HFF-Myc (cell line): Measurements from ENCODE around the gene COG4.
A peak's percentile ranks its signal among the peaks of the same experiment; 100 is the strongest.

Experiments used
- DNase-seq: peaks from one replicate; pipeline ENCODE4 v3.0.0-alpha.2; 2011; ENCODE audit warnings: low read depth; ENCODE audit errors: extremely low read depth
- H3K4me3 ChIP-seq: replicated peaks from 2 replicates; pipeline ENCODE4 v1.5.1; 2011; ENCODE audit warnings: low read depth, mild to moderate bottlenecking, control low read depth, low read length
- CTCF ChIP-seq: IDR thresholded peaks from 2 replicates; pipeline ENCODE4 v1.5.1; 2012; ENCODE audit warnings: mild to moderate bottlenecking, low read depth, low read length, control low read depth; ENCODE audit errors: missing control alignments

COG4 gene

GRCh38 chr16:70523076-70523742 is at the start of gene COG4:
Gene COG4, minus strand, starts transcription at chr16:70523554. Its CDS starts 11 bp downstream, at chr16:70523543.
- TF ChIP-seq CTCF: no peak
- DNase-seq: peak; percentile 61
- peak within 1 kb of the TSS; percentile 84 for H3K4me3 ChIP-seq

GRCh38 chr16:70572926-70573270 is 49.5 kb upstream of the COG4 start:
- no peak for TF ChIP-seq CTCF
- H3K4me3 ChIP-seq: no peak overlapping the region
- DNase-seq: no peak

- no peak overlapping the region for H3K4me3 ChIP-seq
- no peak for TF ChIP-seq CTCF
Observed at GRCh38 chr16:70572050-70572925, 48.9 kb upstream of the COG4 start.

GRCh38 chr16:70571623-70572022 is 48.3 kb upstream of the COG4 start:
- no peak for DNase-seq
- no peak overlapping the region for H3K4me3 ChIP-seq
- no peak for TF ChIP-seq CTCF

More at GRCh38 chr16:70572050-70572925, 48.9 kb upstream of the COG4 start:
- no peak for DNase-seq

- H3K4me3 ChIP-seq: no peak overlapping the region
- TF ChIP-seq CTCF: no peak
- no peak for DNase-seq
Observed at GRCh38 chr16:70570967-70571570, 47.7 kb upstream of the COG4 start.

- no peak overlapping the region for H3K4me3 ChIP-seq
- TF ChIP-seq CTCF: no peak
- DNase-seq: no peak
Observed at GRCh38 chr16:70569752-70570151, 46.4 kb upstream of the COG4 start.
